Activated naive CD4-positive, alpha-beta T cell treated with anti-CD3 and anti-CD28 coated beads for 36 hours (primary cell): ENCODE data around the gene STX18. TPM values are rescaled to one million over a fixed set of nuclear protein-coding genes. Genes with fewer than 3 reads are reported as not detected.

Experiments
- CTCF ChIA-PET: fragments of 350-600 bp; sonication (Branson Sonifier 250); formaldehyde crosslinking; loops from one replicate; lab custom pipeline; 2021; ENCODE audit warnings: antibody characterized with exemption; lab: Charles Lee
- DNase-seq: peaks from one replicate; pipeline ENCODE4 v3.0.0-alpha.2; 2020
- H3K27ac Mint-ChIP-seq: one replicate; pipeline ENCODE4 v1.8.0; 2021; ENCODE audit warnings: mild to moderate bottlenecking, mixed read lengths
- H3K27me3 Mint-ChIP-seq: one replicate; pipeline ENCODE4 v1.8.0; 2021; ENCODE audit warnings: low read depth, mixed read lengths
- H3K36me3 Mint-ChIP-seq: one replicate; pipeline ENCODE4 v1.8.0; 2021; ENCODE audit warnings: low read depth, mixed read lengths
- H3K4me1 Mint-ChIP-seq: one replicate; pipeline ENCODE4 v1.8.0; 2021; ENCODE audit warnings: low read depth, mixed read lengths
- H3K4me3 Mint-ChIP-seq: one replicate; pipeline ENCODE4 v1.8.0; 2021; ENCODE audit warnings: mild to moderate bottlenecking, moderate library complexity, mixed read lengths
- H3K9me3 Mint-ChIP-seq: one replicate; pipeline ENCODE4 v1.8.0; 2021; ENCODE audit warnings: mixed read lengths
- intact Hi-C: fragments of 100-400 bp; cut with micrococcal nuclease; formaldehyde crosslinking; loops from one replicate; pipeline ENCODE4 v1.15.1; 2023
- total RNA-seq, 2 experiments: library from RNA; stranded (reverse); gene quantifications; one replicate each; pipeline ENCODE4 v1.2.3, GENCODE V29; 2021

STX18 gene
- total RNA-seq, 2 experiments from 2014 or later = 18.3 to 19.0 TPM

DNA sequence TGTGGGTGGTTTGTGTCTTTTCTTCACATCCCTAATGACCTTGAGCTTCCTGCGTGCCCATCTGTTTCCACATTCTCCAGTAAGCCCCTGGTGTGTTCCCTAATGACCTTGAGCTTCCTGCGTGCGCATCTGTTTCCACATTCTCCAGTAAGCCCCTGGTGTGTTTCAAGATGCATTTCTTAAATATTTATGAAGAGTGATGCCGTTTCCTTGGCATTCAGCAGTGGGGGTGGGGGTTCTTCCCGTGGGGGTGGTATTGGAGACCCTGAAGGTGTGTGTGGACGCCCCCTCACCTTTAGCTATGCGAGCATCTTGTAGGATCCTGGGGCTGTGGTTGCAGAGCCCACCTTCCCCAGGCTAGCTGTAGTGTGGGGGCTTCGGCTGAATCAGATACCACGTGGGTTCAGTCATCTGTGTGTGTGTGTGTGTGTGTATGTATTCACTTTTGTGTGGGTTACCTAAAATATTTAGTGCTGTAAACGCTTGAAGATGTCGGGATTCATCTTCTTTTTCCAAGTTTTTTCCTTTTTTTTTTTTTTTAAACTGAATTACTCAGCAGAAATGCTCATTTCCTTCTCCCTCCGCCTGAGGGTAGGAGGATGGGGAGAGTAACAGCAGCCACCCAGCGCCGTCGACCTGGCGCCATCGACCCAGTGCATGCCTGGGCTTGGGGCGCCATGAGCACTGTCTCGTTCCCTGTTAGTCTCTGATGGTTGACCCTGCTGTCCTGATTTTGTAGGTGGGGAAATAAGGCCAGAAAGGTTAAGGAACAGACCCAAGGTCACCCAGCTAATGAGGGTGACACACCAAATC lies 145.0 kb downstream of the STX18 start:
- Mint-ChIP-seq H3K36me3 (peaks cover 3% of the 10 kb centered on the region), H3K4me3 (no peak overlapping the region), H3K27ac (no peak overlapping the region), H3K4me1 (no peaks in the 10 kb centered on the region), H3K27me3 (no peaks in the 10 kb centered on the region), H3K9me3 (no peaks in the 10 kb centered on the region)
- CTCF ChIA-PET = no interaction called here
- intact Hi-C loops = no loop called here
- DNase-seq = no peak

DNA sequence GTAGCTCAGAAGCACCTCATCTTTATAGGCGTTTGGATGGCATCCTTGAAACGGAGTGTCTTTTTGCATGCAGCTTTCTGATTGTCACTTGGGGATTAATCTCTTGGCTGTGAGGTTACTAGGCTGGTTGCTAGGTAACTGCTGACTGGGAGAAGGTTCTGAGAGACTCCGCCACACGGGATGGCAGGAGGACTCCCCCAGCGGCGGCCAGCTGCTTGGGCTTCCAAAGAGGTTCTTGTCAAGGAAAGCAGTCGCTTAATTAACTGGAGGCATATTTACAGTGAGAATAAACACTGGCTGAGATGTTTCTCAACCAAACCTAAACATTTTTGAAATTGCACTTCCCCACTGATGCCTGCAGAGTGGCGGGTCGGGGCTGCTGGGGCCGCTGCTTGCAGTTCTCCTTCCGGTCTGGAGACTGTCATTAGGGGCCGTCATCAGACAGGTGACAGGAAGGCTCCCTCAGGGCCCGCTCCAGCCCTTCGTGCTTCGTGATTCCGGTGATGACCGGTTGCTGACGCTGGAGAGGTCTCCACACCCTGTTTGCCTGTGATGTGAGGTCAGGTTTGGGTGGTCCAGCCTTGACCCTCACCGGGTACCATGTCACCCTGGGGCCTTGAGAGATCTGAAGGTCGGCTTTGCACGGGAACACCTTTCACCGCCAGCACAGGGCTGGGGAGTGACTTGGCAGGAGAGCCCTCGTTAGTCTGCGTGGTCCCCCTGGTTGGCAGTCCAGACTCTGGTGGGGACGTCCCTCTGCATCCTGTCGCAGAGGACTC lies 145.8 kb downstream of the STX18 start:
- intact Hi-C loops = no loop called here
- DNase-seq = no peak
- Mint-ChIP-seq H3K36me3 (peaks cover 3% of the 10 kb centered on the region), H3K4me3 (no peak overlapping the region), H3K9me3 (no peaks in the 10 kb centered on the region), H3K27me3 (no peaks in the 10 kb centered on the region), H3K27ac (no peak overlapping the region), H3K4me1 (no peaks in the 10 kb centered on the region)
- CTCF ChIA-PET = interaction anchor here (0.6 kb wide), 1 partner anchor 483 kb away, joined by 3 read pairs; no protein-coding TSS in a partner anchor

DNA sequence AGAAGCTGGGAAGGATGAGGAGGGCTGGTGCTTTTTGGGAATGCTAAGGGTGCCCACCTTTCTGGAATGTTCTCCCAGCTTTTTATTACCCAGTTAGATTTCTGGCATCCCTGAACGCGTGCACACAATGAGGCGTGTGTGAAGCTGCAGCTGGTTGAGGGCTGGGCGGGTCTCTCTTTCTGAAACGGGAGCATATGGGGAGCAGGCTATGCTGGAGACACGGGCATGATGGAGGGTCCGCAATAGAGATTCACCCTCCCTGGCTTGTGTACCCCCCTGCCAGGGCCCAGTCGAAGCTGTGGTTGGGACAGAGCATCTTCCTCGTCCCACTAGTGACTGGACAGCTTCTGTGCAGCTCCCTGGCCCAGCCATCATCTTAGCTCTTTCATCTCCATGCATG lies 146.5 kb downstream of the STX18 start:
- CTCF ChIA-PET = interaction anchor here (0.6 kb wide), 2 partner anchors 26 to 483 kb away, joined by 3 to 4 read pairs; no protein-coding TSS in a partner anchor
- H3K36me3 Mint-ChIP-seq = peaks cover 3% of the 10 kb centered on the region
- no peaks in the 10 kb centered on the region for H3K9me3 Mint-ChIP-seq
- H3K27ac Mint-ChIP-seq = no peak overlapping the region
- no peaks in the 10 kb centered on the region for H3K4me1 Mint-ChIP-seq
- intact Hi-C loops = no loop called here
- H3K27me3 Mint-ChIP-seq = no peaks in the 10 kb centered on the region
- no peak for DNase-seq
- no peak overlapping the region for H3K4me3 Mint-ChIP-seq

DNA sequence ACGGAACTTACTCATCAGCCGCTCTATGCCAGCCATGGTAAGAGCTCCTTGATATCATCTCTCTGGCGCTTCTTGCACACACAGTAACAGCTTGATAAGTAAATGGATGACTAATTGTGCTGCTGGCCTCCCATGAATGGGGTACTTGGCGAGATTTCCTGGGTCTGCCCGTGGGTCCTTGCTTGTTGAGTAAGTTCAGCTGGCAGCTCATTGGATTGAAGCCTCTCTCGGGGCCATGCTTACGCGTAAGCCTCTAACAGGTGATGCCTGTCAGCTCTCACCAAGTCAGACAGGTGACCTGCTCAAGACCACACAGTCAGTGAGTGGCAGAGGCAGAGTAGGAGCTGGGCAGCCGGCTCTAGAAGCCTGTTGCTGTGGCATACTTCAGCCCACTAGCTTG lies 147.2 kb downstream of the STX18 start:
- intact Hi-C loops = no loop called here
- Mint-ChIP-seq H3K4me1 (no peaks in the 10 kb centered on the region), H3K36me3 (peaks cover 3% of the 10 kb centered on the region), H3K27ac (no peak overlapping the region), H3K27me3 (no peaks in the 10 kb centered on the region), H3K9me3 (no peaks in the 10 kb centered on the region), H3K4me3 (no peak overlapping the region)
- DNase-seq = no peak
- CTCF ChIA-PET = interaction anchor here (0.6 to 1.1 kb wide), 2 partner anchors 10 to 27 kb away, joined by 4 read pairs; no protein-coding TSS in a partner anchor

DNA sequence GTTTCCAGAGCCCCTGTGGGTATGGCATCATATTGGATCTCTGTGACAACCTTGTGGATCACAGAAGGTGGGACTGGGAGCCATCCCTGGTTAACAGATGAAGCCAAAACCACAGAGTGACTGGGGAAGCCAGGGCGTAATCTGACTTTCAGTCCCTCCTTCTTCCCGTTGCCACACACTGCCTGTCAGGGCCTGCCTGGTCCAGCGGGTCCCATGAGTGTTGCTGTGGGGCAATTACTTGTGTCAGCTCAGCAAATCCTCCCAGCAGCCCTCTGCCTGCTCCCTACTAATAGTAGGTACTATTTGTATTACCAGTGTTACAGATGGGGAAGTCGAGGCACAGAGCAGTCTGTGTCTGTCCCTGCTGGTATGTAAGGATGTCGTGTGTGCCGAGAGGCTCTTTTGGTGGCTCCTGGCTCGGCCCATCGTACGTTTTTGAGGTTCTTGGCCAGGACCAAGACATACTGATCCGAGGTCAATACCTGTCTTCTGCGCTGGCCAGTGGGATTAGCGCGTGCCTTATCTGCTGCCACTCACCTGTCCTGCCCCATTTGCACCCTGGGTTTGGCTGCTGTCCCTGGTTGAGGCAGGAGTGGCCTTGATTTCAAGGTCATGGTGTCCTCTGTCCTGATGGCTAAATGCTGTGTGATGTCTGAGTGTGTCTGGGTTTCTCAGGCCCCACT lies 149.2 kb downstream of the STX18 start:
- Mint-ChIP-seq H3K4me1 (peaks cover 4% of the 10 kb centered on the region), H3K9me3 (no peaks in the 10 kb centered on the region), H3K36me3 (no peaks in the 10 kb centered on the region), H3K4me3 (no peak overlapping the region), H3K27ac (no peak overlapping the region), H3K27me3 (peaks cover 5% of the 10 kb centered on the region)
- intact Hi-C loops = no loop called here
- CTCF ChIA-PET = no interaction called here
- no peak for DNase-seq

DNA sequence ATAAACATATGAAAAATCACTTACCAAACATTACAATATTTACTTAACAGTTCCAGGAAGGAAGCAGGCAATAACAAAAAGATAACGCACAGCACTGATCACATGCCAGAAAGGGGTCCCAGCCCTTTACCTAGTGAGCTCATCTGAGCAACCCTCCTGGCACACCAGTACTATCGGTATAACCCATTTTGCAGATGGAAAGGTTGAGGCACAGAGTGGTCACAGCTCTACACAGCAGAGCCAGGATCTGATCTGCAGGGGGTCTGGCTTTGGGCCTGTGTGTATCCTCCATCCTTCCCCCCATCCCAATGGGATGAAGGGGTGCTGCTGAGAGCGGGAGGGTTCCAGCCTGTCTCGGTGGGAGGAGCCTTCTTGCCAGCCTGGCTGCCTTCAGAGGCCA lies 150.0 kb downstream of the STX18 start:
- no peaks in the 10 kb centered on the region for H3K36me3 Mint-ChIP-seq
- intact Hi-C loops = no loop called here
- H3K27me3 Mint-ChIP-seq = peaks cover 5% of the 10 kb centered on the region
- H3K9me3 Mint-ChIP-seq = no peaks in the 10 kb centered on the region
- peaks cover 4% of the 10 kb centered on the region for H3K4me1 Mint-ChIP-seq
- DNase-seq = no peak
- CTCF ChIA-PET = no interaction called here
- H3K27ac Mint-ChIP-seq = no peak overlapping the region
- H3K4me3 Mint-ChIP-seq = no peak overlapping the region

DNA sequence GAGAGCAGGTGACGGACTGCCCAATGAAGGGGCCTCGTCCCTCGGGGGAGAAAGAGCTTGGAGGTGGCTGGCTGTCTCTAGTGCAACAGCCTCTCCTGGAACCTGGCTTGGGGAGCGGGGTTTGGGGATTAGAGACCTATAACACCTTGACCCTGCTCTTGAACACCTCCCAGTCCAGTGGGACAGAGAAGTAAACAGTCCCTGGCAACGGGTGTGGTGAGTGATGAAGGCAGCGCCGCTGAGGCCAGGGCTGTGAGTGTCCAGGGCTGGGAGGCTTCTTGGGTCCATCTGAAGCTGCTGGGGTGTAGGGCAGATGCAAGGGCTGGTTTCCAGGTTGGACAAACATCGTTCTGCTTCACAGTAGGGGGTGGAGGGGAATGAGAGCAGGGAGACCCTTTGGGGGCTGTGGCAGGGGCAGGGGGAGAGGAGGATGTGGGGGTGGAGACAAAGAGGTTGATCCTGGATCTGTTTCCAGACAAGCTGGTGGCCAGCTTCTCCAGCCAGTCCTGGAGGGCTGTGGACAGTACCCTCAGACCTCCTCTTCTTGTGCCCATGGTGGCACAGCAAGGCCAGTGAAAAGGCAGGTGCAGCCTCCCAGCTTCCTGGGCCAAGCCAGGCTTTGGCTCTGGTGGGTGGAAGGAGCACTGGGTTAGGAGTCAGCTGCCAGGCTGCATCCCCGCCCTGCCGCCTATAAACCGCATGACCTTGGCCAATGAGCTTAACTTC lies 151.2 kb downstream of the STX18 start:
- H3K27me3 Mint-ChIP-seq = peaks cover 9% of the 10 kb centered on the region
- H3K36me3 Mint-ChIP-seq = no peaks in the 10 kb centered on the region
- intact Hi-C loops = no loop called here
- no peak for DNase-seq
- CTCF ChIA-PET = interaction anchor here (0.5 to 0.6 kb wide), 2 partner anchors 40 to 88 kb away, joined by 4 read pairs; no protein-coding TSS in a partner anchor
- H3K9me3 Mint-ChIP-seq = no peaks in the 10 kb centered on the region
- peaks cover 8% of the 10 kb centered on the region for H3K4me1 Mint-ChIP-seq
- no peak overlapping the region for H3K4me3 Mint-ChIP-seq
- no peak overlapping the region for H3K27ac Mint-ChIP-seq

DNA sequence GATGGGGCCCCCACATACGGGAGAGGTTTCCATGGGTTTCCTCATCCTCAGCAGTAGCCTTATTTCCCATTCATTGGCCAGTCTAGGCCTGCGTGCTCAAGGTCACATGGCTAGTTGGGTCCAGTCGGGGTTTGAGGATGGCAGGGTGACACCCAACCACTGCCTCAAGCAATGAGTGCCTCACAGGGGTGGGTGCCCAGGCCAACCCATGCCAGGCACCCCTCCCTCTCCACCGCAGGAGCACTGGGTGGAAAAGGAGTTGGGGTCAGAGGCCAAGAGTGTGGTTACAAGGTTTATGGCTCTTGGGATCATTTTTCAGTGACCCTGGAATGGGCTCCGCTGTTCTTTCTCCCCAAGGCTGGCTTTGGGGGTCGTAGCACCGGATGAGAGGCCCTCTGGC lies 151.8 kb downstream of the STX18 start:
- peaks cover 10% of the 10 kb centered on the region for H3K27me3 Mint-ChIP-seq
- H3K27ac Mint-ChIP-seq = no peak overlapping the region
- no peaks in the 10 kb centered on the region for H3K9me3 Mint-ChIP-seq
- H3K4me3 Mint-ChIP-seq = no peak overlapping the region
- H3K36me3 Mint-ChIP-seq = no peaks in the 10 kb centered on the region
- no peak for DNase-seq
- intact Hi-C loops = no loop called here
- peaks cover 9% of the 10 kb centered on the region for H3K4me1 Mint-ChIP-seq
- CTCF ChIA-PET = no interaction called here

DNA sequence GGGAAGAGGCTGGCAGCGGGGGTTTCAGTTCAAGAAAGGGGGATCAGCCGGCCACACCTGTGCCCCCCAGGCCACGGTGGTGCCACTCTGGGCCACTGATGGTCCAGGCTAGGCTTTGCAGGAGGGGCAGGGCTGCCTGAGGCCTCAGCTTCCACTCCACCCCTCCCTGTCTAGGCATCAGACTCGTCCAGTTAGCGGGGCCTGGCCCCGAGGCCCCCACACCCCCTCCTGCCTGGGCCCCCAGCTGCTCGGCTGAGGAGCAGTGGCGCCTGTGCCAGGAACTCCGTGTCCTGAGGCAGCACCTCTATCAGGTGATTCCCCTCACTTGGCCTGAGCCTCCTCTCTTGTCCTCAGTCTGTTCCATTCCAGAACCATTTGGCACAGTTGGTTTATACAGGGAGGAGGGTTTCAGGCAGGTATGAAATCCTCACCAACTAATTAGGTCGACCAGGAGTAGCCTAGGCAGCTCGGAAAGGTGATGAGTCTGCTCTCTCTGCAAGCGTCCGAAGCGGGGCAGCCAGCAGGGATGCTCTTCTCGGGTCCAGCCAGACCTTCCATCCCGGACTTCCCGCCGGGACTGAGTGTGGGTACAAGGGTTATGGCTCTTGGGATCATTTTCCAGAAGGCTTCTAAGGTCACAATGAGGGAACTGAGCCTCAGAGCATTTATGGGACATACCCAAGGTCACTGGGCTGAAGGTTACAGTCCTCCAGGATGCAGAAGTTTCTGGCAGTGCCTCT lies 152.8 kb downstream of the STX18 start:
- DNase-seq = no peak
- Mint-ChIP-seq H3K4me1 (peaks cover 12% of the 10 kb centered on the region), H3K36me3 (no peaks in the 10 kb centered on the region), H3K9me3 (no peaks in the 10 kb centered on the region), H3K27me3 (peaks cover 20% of the 10 kb centered on the region), H3K27ac (no peak overlapping the region), H3K4me3 (no peak overlapping the region)
- intact Hi-C loops = loop anchor here (5.0 kb wide), 1 partner anchor 468 kb away; the partner anchor contains the start of gene MSX1
- CTCF ChIA-PET = no interaction called here

DNA sequence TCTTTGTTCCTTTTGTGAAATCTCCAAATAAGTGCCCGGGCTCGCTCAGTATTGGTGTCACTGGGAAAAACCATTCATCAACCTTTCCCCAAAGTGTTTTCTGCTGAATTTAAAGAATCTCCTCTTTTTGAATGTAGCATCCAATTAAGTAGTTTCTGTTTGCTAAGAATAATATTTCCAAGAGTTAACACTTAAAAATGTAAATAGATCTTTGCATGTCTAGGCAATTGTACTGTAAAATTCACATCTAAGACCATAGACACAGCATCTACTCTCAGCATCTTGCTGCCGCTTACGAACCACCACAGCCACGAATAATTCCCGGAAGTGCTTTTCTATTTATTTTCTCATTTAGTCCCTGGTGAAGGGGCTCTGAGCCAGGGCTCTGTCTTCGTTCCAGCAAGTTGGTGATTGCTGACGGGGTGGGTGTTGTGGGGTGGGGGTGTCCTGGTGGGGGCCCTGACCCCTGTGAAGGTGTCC lies 153.5 kb downstream of the STX18 start:
- H3K9me3 Mint-ChIP-seq = no peaks in the 10 kb centered on the region
- peaks cover 22% of the 10 kb centered on the region for H3K27me3 Mint-ChIP-seq
- H3K36me3 Mint-ChIP-seq = no peaks in the 10 kb centered on the region
- H3K27ac Mint-ChIP-seq = no peak overlapping the region
- peaks cover 12% of the 10 kb centered on the region for H3K4me1 Mint-ChIP-seq
- peak overlapping the region; percentile 57 for H3K4me3 Mint-ChIP-seq
- DNase-seq = no peak
- intact Hi-C loops = loop anchor here (5.0 kb wide), 1 partner anchor 469 kb away; the partner anchor contains the start of gene MSX1
- CTCF ChIA-PET = no interaction called here
